CD14-positive monocyte (primary cell): ENCODE measurements around the gene LRRN2. TPM values are rescaled to one million over a fixed set of nuclear protein-coding genes. Genes with fewer than 3 reads are reported as not detected.

Experiments used
- DNase-seq, 3 donors: peaks; one replicate each; pipeline ENCODE4 v3.0.0-alpha.2; 2011 to 2022
- H2AFZ ChIP-seq: 2 replicates; pipeline ENCODE4 v1.6.0; 2012; ENCODE audit warnings: mild to moderate bottlenecking, low read depth, low read length, inconsistent platforms; ENCODE audit not compliant: insufficient read depth, poor library complexity, severe bottlenecking
- H3K27ac ChIP-seq, 2 donors: 1 replicate in 1 of 2; 2 replicates in 1 of 2; pipeline ENCODE4 v1.5.1; 2012 to 2013; ENCODE audit warnings: low read length in 2 of 2, control low read depth in 1 of 2, inconsistent platforms in 1 of 2, low read depth in 1 of 2, mild to moderate bottlenecking in 1 of 2
- H3K27me3 ChIP-seq, 2 donors: one replicate each; pipeline versions ENCODE4 v1.6.0 to v1.6.1; 2011 to 2013; ENCODE audit warnings: low read length in 2 of 2; ENCODE audit not compliant: control insufficient read depth in 2 of 2, insufficient read depth in 2 of 2
- H3K36me3 ChIP-seq, 2 donors: replicated peaks in 1 of 2; 1 replicate in 1 of 2; 2 replicates in 1 of 2; pipeline versions ENCODE4 v1.5.1 to v1.6.1; 2012 to 2013; ENCODE audit warnings: low read length in 2 of 2, control low read depth in 1 of 2, inconsistent platforms in 1 of 2, mild to moderate bottlenecking in 1 of 2; ENCODE audit not compliant: insufficient read depth in 2 of 2, control insufficient read depth in 1 of 2
- H3K4me1 ChIP-seq, 2 donors: 1 replicate in 1 of 2; 2 replicates in 1 of 2; pipeline versions ENCODE4 v1.5.1 to v1.6.1; 2012 to 2013; ENCODE audit warnings: low read length in 2 of 2, control low read depth in 1 of 2, inconsistent platforms in 1 of 2, mild to moderate bottlenecking in 1 of 2, moderate library complexity in 1 of 2; ENCODE audit not compliant: insufficient read depth in 2 of 2, control insufficient read depth in 1 of 2
- H3K4me2 ChIP-seq: replicated peaks from 2 replicates; pipeline ENCODE3; 2012; ENCODE audit warnings: low read length, moderate library complexity, mild to moderate bottlenecking; ENCODE audit not compliant: poor library complexity, severe bottlenecking; ENCODE audit errors: extremely low read depth
- H3K4me3 ChIP-seq, 3 experiments: fragments of 200-600 bp in 1 of 3; sonication (generic) in 1 of 3; replicated peaks in 1 of 3; 1 replicate in 2 of 3; 2 replicates in 1 of 3; pipeline ENCODE4 v1.5.1; 2011 to 2013; ENCODE audit warnings: low read length in 3 of 3, mild to moderate bottlenecking in 3 of 3, control low read depth in 2 of 3, low read depth in 2 of 3, inconsistent platforms in 1 of 3, moderate library complexity in 1 of 3
- H3K79me2 ChIP-seq: 2 replicates; pipeline ENCODE4 v1.6.0; 2012; ENCODE audit warnings: mild to moderate bottlenecking, control low read depth, inconsistent platforms, low read length, moderate library complexity; ENCODE audit not compliant: insufficient read depth
- H3K9ac ChIP-seq: 2 replicates; pipeline ENCODE4 v1.6.0; 2017; ENCODE audit warnings: low read length, mild to moderate bottlenecking; ENCODE audit not compliant: insufficient read depth, poor library complexity, severe bottlenecking
- H3K9me3 ChIP-seq, 2 donors: replicated peaks in 1 of 2; 1 replicate in 1 of 2; 2 replicates in 1 of 2; pipeline versions ENCODE4 v1.5.1 to v1.6.1; 2012 to 2013; ENCODE audit warnings: low read length in 2 of 2, control low read depth in 1 of 2; ENCODE audit not compliant: control insufficient read depth in 1 of 2, insufficient read depth in 1 of 2
- H4K20me1 ChIP-seq: 2 replicates; pipeline ENCODE4 v1.6.0; 2012; ENCODE audit warnings: mild to moderate bottlenecking, low read length, control low read depth, moderate library complexity; ENCODE audit not compliant: insufficient read depth
- H3K27ac Mint-ChIP-seq, 7 donors: one replicate each; pipeline ENCODE4 v1.8.0; 2020; ENCODE audit warnings: mild to moderate bottlenecking in 7 of 7, mixed read lengths in 7 of 7, moderate library complexity in 6 of 7, inconsistent platforms in 2 of 7
- H3K27me3 Mint-ChIP-seq, 3 donors: one replicate each; pipeline ENCODE4 v1.8.0; 2021 to 2022; ENCODE audit warnings: low read depth in 3 of 3, mild to moderate bottlenecking in 3 of 3, mixed read lengths in 3 of 3, moderate library complexity in 3 of 3, inconsistent platforms in 1 of 3
- H3K36me3 Mint-ChIP-seq, 2 donors: one replicate each; pipeline ENCODE4 v1.8.0; 2020; ENCODE audit warnings: mixed read lengths in 2 of 2, inconsistent platforms in 1 of 2, mild to moderate bottlenecking in 1 of 2
- H3K4me1 Mint-ChIP-seq: one replicate; pipeline ENCODE4 v1.8.0; 2020; ENCODE audit warnings: mild to moderate bottlenecking, mixed read lengths
- H3K4me3 Mint-ChIP-seq, 2 donors: one replicate each; pipeline ENCODE4 v1.8.0; 2020; ENCODE audit warnings: mild to moderate bottlenecking in 2 of 2, mixed read lengths in 2 of 2, moderate library complexity in 1 of 2
- H3K9me3 Mint-ChIP-seq, 7 donors: one replicate each; pipeline ENCODE4 v1.8.0; 2020 to 2022; ENCODE audit warnings: mixed read lengths in 7 of 7, mild to moderate bottlenecking in 6 of 7, moderate library complexity in 6 of 7, inconsistent platforms in 2 of 7
- CTCF ChIP-seq: fragments of 200-600 bp; IDR thresholded peaks from one replicate; pipeline ENCODE4 v1.8.0; 2022; ENCODE audit warnings: antibody characterized with exemption, mild to moderate bottlenecking
- WGBS: methylation state at CpG from one replicate; pipeline ENCODE4 v1.1.5; 2013; ENCODE audit warnings: missing lambda C conversion rate; ENCODE audit not compliant: insufficient coverage; 5-methylcytosine and 5-hydroxymethylcytosine counted together
- intact Hi-C, 2 donors: fragments of 100-400 bp; cut with micrococcal nuclease; formaldehyde crosslinking; loops; one replicate each; pipeline versions ENCODE4 v1.15.0 to v1.15.1; 2023
- polyA plus RNA-seq, 3 donors: library from polyadenylated mRNA; depleted of rRNA in 1 of 3; unstranded in 2 of 3; stranded (reverse) in 1 of 3; fragments of 300-500 nt in 2 of 3; fragments of >200 nt in 1 of 3; fragmentation: Illumina TruSeq in 2 of 3; gene quantifications; 1 replicate in 2 of 3; 2 replicates in 1 of 3; pipeline ENCODE4 v1.2.3, GENCODE V29; 2012 to 2021

LRRN2 gene
- polyA plus RNA-seq, 3 donors: not detected

GRCh38 chr1:204664384-204664651 is 21.2 kb downstream of the LRRN2 start:
- Mint-ChIP-seq H3K27me3 (peaks cover 2 to 5% (median 4%) of the 10 kb centered on the region in 3 donors), H3K9me3 (no peaks in the 10 kb centered on the region)
- H3K36me3 ChIP-seq: no peaks in the 10 kb centered on the region

DNA sequence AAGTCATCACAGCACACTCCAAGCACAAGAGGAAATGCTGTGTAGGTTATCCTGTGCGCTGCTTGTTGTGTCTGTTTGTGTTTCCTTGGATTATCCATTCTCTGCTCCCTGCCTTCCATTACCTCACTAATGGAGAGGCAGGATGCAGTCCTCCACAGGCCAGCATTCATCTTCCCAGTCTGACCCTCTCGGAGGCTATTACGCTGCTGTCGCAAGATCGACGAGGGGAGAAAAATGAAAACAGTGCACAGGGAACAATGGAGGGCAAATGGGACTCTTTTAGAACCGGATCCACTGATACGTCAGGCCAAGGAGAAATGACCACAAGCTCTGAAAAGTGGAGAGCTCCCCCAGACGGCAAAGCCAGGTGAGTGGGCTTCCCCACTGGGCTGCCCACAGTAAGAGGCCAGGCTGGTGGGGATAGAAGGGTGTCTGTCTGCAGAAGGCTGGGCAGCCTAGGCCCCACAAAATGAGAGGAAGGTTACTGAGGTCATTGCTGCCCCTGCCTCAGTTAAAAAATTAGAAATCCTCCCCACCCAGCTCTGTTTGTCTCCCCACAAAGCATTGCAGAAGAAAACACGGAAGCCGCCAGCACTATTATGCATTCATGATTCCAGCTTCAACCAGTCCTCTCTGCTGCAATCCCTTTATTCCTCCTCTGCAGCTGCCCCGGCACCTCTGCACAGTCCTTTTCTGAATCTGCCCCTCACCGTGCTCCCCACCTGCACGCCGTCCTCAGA is 21.7 kb downstream of the LRRN2 start:
- H3K9me3 Mint-ChIP-seq: no peaks in the 10 kb centered on the region
- Histone ChIP-seq H3K4me2 (no peak overlapping the region), H3K4me3 (no peak overlapping the region), H3K27ac (no peak overlapping the region), H2AFZ (no peak overlapping the region), H3K79me2 (no peaks in the 10 kb centered on the region), H3K9ac (no peak overlapping the region), H3K36me3 (no peaks in the 10 kb centered on the region), H4K20me1 (no peaks in the 10 kb centered on the region), H3K4me1 (no peaks in the 10 kb centered on the region), H3K27me3 (no peaks in the 10 kb centered on the region), H3K9me3 (no peaks in the 10 kb centered on the region)
- H3K27ac Mint-ChIP-seq: no peak overlapping the region
- no peak for TF ChIP-seq CTCF
- H3K36me3 Mint-ChIP-seq: no peaks in the 10 kb centered on the region
- no peak overlapping the region for H3K4me3 Mint-ChIP-seq
- intact Hi-C loops: no loop called here
- H3K4me1 Mint-ChIP-seq: no peaks in the 10 kb centered on the region
- WGBS: 84% methylated on average over 13 of the region's 15 CpGs
- H3K27me3 Mint-ChIP-seq: peaks cover 2 to 5% (median 4%) of the 10 kb centered on the region in 3 donors
- DNase-seq: no peak

More at GRCh38 chr1:204664384-204664651, 21.2 kb downstream of the LRRN2 start:
- no peak overlapping the region for H2AFZ ChIP-seq
- no peak overlapping the region for H3K4me3 ChIP-seq
- H3K27ac Mint-ChIP-seq: no peak overlapping the region
- no peaks in the 10 kb centered on the region for H3K4me1 ChIP-seq
- no peaks in the 10 kb centered on the region for H4K20me1 ChIP-seq
- H3K36me3 Mint-ChIP-seq: no peaks in the 10 kb centered on the region
- no peak overlapping the region for H3K4me2 ChIP-seq
- no peak for TF ChIP-seq CTCF
- no peaks in the 10 kb centered on the region for H3K4me1 Mint-ChIP-seq
- no peaks in the 10 kb centered on the region for H3K9me3 ChIP-seq
- 76% methylated on average over 6 of the region's 6 CpGs for WGBS
- DNase-seq: no peak
- intact Hi-C loops: no loop called here
- H3K4me3 Mint-ChIP-seq: no peak overlapping the region
- H3K27me3 ChIP-seq: no peaks in the 10 kb centered on the region
- no peak overlapping the region for H3K9ac ChIP-seq
- H3K27ac ChIP-seq: no peak overlapping the region
- H3K79me2 ChIP-seq: no peaks in the 10 kb centered on the region
